Measurements from ENCODE around the gene SLC24A3. TPM values are rescaled to one million over a fixed set of nuclear protein-coding genes. Genes with fewer than 3 reads are reported as not detected.

SLC24A3 gene
- total and polyA plus RNA-seq, 2 of the 13 experiments (the other 11 are each of a cell fraction or from before 2014, with no cell fraction given), result not detected

GRCh38 chr20:19427913-19428312 lies 215.5 kb downstream of the SLC24A3 start:
- Histone ChIP-seq H3K36me3 (replicated peaks in 1 of 2; ENCODE audit: control insufficient read depth in 1 of 2, insufficient read depth in 2 of 2, low read length in 2 of 2) (no peaks in the 10 kb centered on the region), H3K27ac (ENCODE audit: extremely low read length, insufficient read depth, low read length) (no peak overlapping the region), H3K27me3 (ENCODE audit: control insufficient read depth in 1 of 2, insufficient read depth in 2 of 2, low read length in 2 of 2) (no peaks in the 10 kb centered on the region), H3K4me3 (replicated peaks in 1 of 3; ENCODE audit: insufficient read depth in 1 of 3, low read depth in 2 of 3, low read length in 3 of 3) (no peak overlapping the region), H4K20me1 (ENCODE audit: insufficient read depth, low read length) (no peaks in the 10 kb centered on the region), H3K9me3 (ENCODE audit: low read length) (no peaks in the 10 kb centered on the region), H3K79me2 (ENCODE audit: insufficient read depth, low read length) (no peaks in the 10 kb centered on the region), H3K9ac (ENCODE audit: insufficient read depth, low read depth, low read length) (no peak overlapping the region), H2AFZ (ENCODE audit: low read length) (no peak overlapping the region), H3K4me1 (ENCODE audit: insufficient read depth, low read length) (0 out of 2 replicates have a peak, but pooled peaks cover 6% of the 10 kb centered on the region), H3K4me2 (ENCODE audit: low read depth, low read length) (no peak overlapping the region)
- no TSS peak for BruUV-seq (replicated peaks)
- WGBS (ENCODE audit: low lambda C conversion rate), result 6% methylated on average over 7 of the region's 7 CpGs
- intact Hi-C loops (cut with micrococcal nuclease; ENCODE audit: unreplicated experiment), result no loop called here
- DNase-seq (ENCODE audit: low spot score), result no peak
- in situ Hi-C loops (cut with HindIII; ENCODE audit: extremely low pct_ligation_motif_present, low pct_unique_long_range_greater_than_20kb), result no loop called here
- peak; percentile 26 for FAIRE-seq
- peak; percentile 22; the same call in 2 of the 3 replicates for ATAC-seq
- CTCF ChIA-PET (ENCODE audit: low intra/inter-chr PET ratio, low total read pairs), result no interaction called here
- POLR2A ChIA-PET, result no interaction called here
- TF ChIP-seq CENPBD1 (CRISPR knock-in tag; IDR thresholded peaks at IDR 0.05; ENCODE audit: borderline replicate concordance, low read depth) (no peak), TARDBP (CRISPR knock-in tag; IDR thresholded peaks at IDR 0.05) (no peak), EEA1 (CRISPR knock-in tag; IDR thresholded peaks at IDR 0.05; ENCODE audit: borderline replicate concordance) (no peak), ZIK1 (CRISPR knock-in tag; IDR thresholded peaks at IDR 0.05; ENCODE audit: borderline replicate concordance, low read depth) (no peak), GFI1 (CRISPR knock-in tag; IDR thresholded peaks at IDR 0.05; ENCODE audit: borderline replicate concordance) (no peak), JDP2 (CRISPR knock-in tag; IDR thresholded peaks at IDR 0.05; ENCODE audit: borderline replicate concordance) (no peak), GABPA (IDR thresholded peaks at IDR 0.05; ENCODE audit: low read depth, low read length) (no peak), GABPA (CRISPR knock-in tag; IDR thresholded peaks at IDR 0.05; ENCODE audit: low read depth) (no peak), MEIS1 (CRISPR knock-in tag; IDR thresholded peaks at IDR 0.05; ENCODE audit: borderline replicate concordance) (no peak), ZNF451 (CRISPR knock-in tag; IDR thresholded peaks at IDR 0.05) (no peak), THYN1 (CRISPR knock-in tag; IDR thresholded peaks at IDR 0.05; ENCODE audit: borderline replicate concordance, low read depth) (no peak), SNRNP70 (IDR thresholded peaks at IDR 0.05; ENCODE audit: low read depth, low read length) (no peak)
- TF ChIP-seq, protein P1, sequence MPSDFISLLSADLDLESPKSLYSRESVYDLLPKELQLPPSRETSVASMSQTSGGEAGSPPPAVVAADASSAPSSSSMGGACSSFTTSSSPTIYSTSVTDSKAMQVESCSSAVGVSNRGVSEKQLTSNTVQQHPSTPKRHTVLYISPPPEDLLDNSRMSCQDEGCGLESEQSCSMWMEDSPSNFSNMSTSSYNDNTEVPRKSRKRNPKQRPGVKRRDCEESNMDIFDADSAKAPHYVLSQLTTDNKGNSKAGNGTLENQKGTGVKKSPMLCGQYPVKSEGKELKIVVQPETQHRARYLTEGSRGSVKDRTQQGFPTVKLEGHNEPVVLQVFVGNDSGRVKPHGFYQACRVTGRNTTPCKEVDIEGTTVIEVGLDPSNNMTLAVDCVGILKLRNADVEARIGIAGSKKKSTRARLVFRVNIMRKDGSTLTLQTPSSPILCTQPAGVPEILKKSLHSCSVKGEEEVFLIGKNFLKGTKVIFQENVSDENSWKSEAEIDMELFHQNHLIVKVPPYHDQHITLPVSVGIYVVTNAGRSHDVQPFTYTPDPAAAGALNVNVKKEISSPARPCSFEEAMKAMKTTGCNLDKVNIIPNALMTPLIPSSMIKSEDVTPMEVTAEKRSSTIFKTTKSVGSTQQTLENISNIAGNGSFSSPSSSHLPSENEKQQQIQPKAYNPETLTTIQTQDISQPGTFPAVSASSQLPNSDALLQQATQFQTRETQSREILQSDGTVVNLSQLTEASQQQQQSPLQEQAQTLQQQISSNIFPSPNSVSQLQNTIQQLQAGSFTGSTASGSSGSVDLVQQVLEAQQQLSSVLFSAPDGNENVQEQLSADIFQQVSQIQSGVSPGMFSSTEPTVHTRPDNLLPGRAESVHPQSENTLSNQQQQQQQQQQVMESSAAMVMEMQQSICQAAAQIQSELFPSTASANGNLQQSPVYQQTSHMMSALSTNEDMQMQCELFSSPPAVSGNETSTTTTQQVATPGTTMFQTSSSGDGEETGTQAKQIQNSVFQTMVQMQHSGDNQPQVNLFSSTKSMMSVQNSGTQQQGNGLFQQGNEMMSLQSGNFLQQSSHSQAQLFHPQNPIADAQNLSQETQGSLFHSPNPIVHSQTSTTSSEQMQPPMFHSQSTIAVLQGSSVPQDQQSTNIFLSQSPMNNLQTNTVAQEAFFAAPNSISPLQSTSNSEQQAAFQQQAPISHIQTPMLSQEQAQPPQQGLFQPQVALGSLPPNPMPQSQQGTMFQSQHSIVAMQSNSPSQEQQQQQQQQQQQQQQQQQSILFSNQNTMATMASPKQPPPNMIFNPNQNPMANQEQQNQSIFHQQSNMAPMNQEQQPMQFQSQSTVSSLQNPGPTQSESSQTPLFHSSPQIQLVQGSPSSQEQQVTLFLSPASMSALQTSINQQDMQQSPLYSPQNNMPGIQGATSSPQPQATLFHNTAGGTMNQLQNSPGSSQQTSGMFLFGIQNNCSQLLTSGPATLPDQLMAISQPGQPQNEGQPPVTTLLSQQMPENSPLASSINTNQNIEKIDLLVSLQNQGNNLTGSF (CRISPR knock-in tag; IDR thresholded peaks at IDR 0.05), result no peak
- TF ChIP-seq, protein P2, sequence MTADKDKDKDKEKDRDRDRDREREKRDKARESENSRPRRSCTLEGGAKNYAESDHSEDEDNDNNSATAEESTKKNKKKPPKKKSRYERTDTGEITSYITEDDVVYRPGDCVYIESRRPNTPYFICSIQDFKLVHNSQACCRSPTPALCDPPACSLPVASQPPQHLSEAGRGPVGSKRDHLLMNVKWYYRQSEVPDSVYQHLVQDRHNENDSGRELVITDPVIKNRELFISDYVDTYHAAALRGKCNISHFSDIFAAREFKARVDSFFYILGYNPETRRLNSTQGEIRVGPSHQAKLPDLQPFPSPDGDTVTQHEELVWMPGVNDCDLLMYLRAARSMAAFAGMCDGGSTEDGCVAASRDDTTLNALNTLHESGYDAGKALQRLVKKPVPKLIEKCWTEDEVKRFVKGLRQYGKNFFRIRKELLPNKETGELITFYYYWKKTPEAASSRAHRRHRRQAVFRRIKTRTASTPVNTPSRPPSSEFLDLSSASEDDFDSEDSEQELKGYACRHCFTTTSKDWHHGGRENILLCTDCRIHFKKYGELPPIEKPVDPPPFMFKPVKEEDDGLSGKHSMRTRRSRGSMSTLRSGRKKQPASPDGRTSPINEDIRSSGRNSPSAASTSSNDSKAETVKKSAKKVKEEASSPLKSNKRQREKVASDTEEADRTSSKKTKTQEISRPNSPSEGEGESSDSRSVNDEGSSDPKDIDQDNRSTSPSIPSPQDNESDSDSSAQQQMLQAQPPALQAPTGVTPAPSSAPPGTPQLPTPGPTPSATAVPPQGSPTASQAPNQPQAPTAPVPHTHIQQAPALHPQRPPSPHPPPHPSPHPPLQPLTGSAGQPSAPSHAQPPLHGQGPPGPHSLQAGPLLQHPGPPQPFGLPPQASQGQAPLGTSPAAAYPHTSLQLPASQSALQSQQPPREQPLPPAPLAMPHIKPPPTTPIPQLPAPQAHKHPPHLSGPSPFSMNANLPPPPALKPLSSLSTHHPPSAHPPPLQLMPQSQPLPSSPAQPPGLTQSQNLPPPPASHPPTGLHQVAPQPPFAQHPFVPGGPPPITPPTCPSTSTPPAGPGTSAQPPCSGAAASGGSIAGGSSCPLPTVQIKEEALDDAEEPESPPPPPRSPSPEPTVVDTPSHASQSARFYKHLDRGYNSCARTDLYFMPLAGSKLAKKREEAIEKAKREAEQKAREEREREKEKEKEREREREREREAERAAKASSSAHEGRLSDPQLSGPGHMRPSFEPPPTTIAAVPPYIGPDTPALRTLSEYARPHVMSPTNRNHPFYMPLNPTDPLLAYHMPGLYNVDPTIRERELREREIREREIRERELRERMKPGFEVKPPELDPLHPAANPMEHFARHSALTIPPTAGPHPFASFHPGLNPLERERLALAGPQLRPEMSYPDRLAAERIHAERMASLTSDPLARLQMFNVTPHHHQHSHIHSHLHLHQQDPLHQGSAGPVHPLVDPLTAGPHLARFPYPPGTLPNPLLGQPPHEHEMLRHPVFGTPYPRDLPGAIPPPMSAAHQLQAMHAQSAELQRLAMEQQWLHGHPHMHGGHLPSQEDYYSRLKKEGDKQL (CRISPR knock-in tag; IDR thresholded peaks at IDR 0.05; ENCODE audit: low read depth), result no peak
